K562 (cell line): ENCODE measurements around the gene RCOR1. TPM values are rescaled to one million over a fixed set of nuclear protein-coding genes. Genes with fewer than 3 reads are reported as not detected.
A peak's percentile ranks its signal among the peaks of the same experiment; 100 is the strongest.

Experiments used
- ATF3 ChIP-seq, 2 experiments: fragments of 450-650 bp in 1 of 2; sonication (generic) in 1 of 2; formaldehyde crosslinking in 1 of 2; IDR thresholded peaks in 1 of 2; conservative IDR thresholded peaks in 1 of 2; 2 replicates each; pipeline versions ENCODE4 v1.6.1 to v1.8.1; 2016 to 2023; ENCODE audit warnings: mild to moderate bottlenecking in 2 of 2, moderate library complexity in 2 of 2, inconsistent platforms in 1 of 2, missing genetic modification reagents in 1 of 2
- E4F1 ChIP-seq: fragments of 250-450 bp; sonication (Bioruptor Pico); IDR thresholded peaks from 2 replicates; pipeline ENCODE4 v1.5.0; 2021; ENCODE audit warnings: mild to moderate bottlenecking, borderline replicate concordance
- ELK1 ChIP-seq: sonication (generic); formaldehyde crosslinking; IDR thresholded peaks from 2 replicates; pipeline ENCODE4 v1.8.1; 2022; ENCODE audit warnings: missing genetic modification reagents
- MAFF ChIP-seq: IDR thresholded peaks from 2 replicates; pipeline ENCODE4 v1.6.1; 2012; ENCODE audit warnings: low read length, improper control_type of control experiment
- NCOA6 ChIP-seq: fragments of 450-650 bp; IDR thresholded peaks from 2 replicates; pipeline ENCODE4 v1.6.1; 2017; ENCODE audit warnings: mild to moderate bottlenecking
- PHF8 ChIP-seq: fragments of 200-600 bp; sonication (generic); IDR thresholded peaks from 2 replicates; pipeline ENCODE4 v1.6.1; 2012; ENCODE audit warnings: mixed run types, mild to moderate bottlenecking, inconsistent platforms, low read length, moderate library complexity, borderline replicate concordance
- PPARD ChIP-seq: fragments of 250-450 bp; sonication (Bioruptor Pico); IDR thresholded peaks from 2 replicates; pipeline ENCODE4 v1.8.0; 2022; ENCODE audit warnings: inconsistent platforms, mild to moderate bottlenecking, moderate library complexity
- RBM22 ChIP-seq: fragments of 200-400 bp; formaldehyde crosslinking; IDR thresholded peaks from 2 replicates; pipeline ENCODE4 v1.6.1; 2018; ENCODE audit warnings: low read length, low read depth; ENCODE audit not compliant: poor library complexity, severe bottlenecking
- SMAD4 ChIP-seq: fragments of 250-450 bp; sonication (Bioruptor Pico); conservative IDR thresholded peaks from 2 replicates; pipeline ENCODE4 v1.8.0; 2021; ENCODE audit warnings: inconsistent platforms, mild to moderate bottlenecking, moderate library complexity
- SUPT5H ChIP-seq: fragments of 450-650 bp; IDR thresholded peaks from 2 replicates; pipeline ENCODE4 v1.6.1; 2016
- ZKSCAN1 ChIP-seq: fragments of 150-350 bp; IDR thresholded peaks from 2 replicates; pipeline ENCODE4 v1.6.1; 2016; ENCODE audit warnings: low read depth, low read length
- ZNF408 ChIP-seq: fragments of 250-450 bp; sonication (Bioruptor Pico); IDR thresholded peaks from 2 replicates; pipeline ENCODE4 v1.4.0; 2020; ENCODE audit warnings: low read depth, mild to moderate bottlenecking, moderate library complexity
- polyA plus RNA-seq, 8 experiments: library from polyadenylated mRNA; depleted of rRNA in 4 of 8; stranded (reverse) in 5 of 8; unstranded in 3 of 8; fragments of >200 nt; fragmentation: Nextera tagmentation in 2 of 8; fragmentation: Illumina TruSeq in 1 of 8; extraction: Ambion mirVana in 2 of 8; extraction: Trizol in 1 of 8; gene quantifications; 2 replicates each; pipeline versions ENCODE4 v1.2.1 to v1.2.3, GENCODE V29; 2011 to 2014; ENCODE audit warnings: inconsistent platforms in 1 of 8, missing spikeins in 1 of 8
- total RNA-seq, 7 experiments: library from RNA; depleted of rRNA in 6 of 7; stranded (reverse); fragments of >200 nt in 6 of 7; fragmentation: Illumina TruSeq in 2 of 7; extraction: Trizol in 2 of 7; gene quantifications; 2 replicates each; pipeline versions ENCODE4 v1.2.1 to v1.2.3, GENCODE V29; 2011 to 2021; ENCODE audit warnings: low replicate concordance in 1 of 7
- TF ChIP-seq, protein P1 (sequence below): sonication (generic); formaldehyde crosslinking; IDR thresholded peaks from 2 replicates; pipeline ENCODE4 v1.8.0; 2023; ENCODE audit warnings: missing genetic modification reagents, mild to moderate bottlenecking, borderline replicate concordance
- TF ChIP-seq, protein P2 (sequence below): sonication (generic); formaldehyde crosslinking; IDR thresholded peaks from 2 replicates; pipeline ENCODE4 v1.8.1; 2023; ENCODE audit warnings: mild to moderate bottlenecking, missing genetic modification reagents

The RCOR1 gene
- total and polyA plus RNA-seq, 9 of the 15 experiments (the other 6 are each of a cell fraction or from before 2014, with no cell fraction given), result 8.5 to 47.9 (median 20.9) TPM

DNA sequence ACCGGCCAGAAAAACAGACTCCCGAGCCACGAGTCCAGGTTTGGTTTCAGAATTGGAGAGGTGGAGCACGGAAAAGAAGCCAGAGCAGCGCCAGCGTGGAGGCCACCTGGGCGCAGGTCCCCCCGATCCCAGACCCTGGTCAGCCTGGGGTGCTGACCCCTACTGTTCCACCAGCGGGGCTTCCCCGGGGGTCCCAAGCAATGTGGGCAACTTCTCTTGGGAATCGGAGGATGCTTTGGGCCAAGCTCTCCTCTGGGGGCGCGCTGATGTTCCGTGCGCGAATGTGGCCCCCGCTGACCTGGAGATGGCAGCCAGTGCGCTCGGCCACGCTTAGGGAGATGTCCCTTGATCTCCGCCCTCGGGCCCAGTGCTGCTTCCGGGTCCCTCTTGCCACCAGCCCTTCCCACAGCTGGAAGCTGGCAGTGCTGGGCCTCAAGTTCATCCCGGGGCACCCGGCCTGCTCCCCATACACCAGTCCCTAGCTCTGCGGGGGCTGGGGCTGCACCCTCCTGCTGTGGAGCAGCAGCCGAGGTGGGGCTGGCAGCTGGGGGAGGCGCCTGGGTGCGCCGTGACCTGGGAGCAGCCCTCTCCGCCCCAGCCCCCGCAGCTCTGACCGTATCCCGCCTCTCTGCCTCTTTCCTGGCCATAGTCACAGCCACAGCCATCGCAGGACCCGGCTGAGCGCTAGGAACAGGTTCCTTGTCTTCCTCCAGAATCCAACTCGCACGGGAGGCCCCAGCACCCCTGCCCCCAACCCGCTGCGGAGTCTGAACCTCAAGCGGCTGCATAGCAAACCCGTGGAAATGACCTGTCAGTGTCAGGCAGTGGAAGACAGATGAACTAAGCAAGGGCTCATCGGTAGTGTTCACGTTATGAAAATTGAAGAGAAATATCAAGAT is 91.2 kb downstream of the RCOR1 start (continued):
- TF ChIP-seq PHF8, result no peak
- no peak for TF ChIP-seq ATF3 (IDR thresholded peaks at IDR 0.05)
- TF ChIP-seq ATF3 (CRISPR knock-in tag; conservative IDR thresholded peaks at IDR 0.05), result no peak
- no peak for TF ChIP-seq E4F1 (CRISPR knock-in tag)
- TF ChIP-seq SUPT5H, result no peak
- TF ChIP-seq NCOA6, result no peak
- TF ChIP-seq, protein P1, sequence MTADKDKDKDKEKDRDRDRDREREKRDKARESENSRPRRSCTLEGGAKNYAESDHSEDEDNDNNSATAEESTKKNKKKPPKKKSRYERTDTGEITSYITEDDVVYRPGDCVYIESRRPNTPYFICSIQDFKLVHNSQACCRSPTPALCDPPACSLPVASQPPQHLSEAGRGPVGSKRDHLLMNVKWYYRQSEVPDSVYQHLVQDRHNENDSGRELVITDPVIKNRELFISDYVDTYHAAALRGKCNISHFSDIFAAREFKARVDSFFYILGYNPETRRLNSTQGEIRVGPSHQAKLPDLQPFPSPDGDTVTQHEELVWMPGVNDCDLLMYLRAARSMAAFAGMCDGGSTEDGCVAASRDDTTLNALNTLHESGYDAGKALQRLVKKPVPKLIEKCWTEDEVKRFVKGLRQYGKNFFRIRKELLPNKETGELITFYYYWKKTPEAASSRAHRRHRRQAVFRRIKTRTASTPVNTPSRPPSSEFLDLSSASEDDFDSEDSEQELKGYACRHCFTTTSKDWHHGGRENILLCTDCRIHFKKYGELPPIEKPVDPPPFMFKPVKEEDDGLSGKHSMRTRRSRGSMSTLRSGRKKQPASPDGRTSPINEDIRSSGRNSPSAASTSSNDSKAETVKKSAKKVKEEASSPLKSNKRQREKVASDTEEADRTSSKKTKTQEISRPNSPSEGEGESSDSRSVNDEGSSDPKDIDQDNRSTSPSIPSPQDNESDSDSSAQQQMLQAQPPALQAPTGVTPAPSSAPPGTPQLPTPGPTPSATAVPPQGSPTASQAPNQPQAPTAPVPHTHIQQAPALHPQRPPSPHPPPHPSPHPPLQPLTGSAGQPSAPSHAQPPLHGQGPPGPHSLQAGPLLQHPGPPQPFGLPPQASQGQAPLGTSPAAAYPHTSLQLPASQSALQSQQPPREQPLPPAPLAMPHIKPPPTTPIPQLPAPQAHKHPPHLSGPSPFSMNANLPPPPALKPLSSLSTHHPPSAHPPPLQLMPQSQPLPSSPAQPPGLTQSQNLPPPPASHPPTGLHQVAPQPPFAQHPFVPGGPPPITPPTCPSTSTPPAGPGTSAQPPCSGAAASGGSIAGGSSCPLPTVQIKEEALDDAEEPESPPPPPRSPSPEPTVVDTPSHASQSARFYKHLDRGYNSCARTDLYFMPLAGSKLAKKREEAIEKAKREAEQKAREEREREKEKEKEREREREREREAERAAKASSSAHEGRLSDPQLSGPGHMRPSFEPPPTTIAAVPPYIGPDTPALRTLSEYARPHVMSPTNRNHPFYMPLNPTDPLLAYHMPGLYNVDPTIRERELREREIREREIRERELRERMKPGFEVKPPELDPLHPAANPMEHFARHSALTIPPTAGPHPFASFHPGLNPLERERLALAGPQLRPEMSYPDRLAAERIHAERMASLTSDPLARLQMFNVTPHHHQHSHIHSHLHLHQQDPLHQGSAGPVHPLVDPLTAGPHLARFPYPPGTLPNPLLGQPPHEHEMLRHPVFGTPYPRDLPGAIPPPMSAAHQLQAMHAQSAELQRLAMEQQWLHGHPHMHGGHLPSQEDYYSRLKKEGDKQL, result no peak
- TF ChIP-seq ZNF408, result no peak
- no peak for TF ChIP-seq SMAD4 (CRISPR knock-in tag)
- TF ChIP-seq ELK1 (CRISPR knock-in tag), result no peak
- no peak for TF ChIP-seq PPARD
- TF ChIP-seq, protein P2, sequence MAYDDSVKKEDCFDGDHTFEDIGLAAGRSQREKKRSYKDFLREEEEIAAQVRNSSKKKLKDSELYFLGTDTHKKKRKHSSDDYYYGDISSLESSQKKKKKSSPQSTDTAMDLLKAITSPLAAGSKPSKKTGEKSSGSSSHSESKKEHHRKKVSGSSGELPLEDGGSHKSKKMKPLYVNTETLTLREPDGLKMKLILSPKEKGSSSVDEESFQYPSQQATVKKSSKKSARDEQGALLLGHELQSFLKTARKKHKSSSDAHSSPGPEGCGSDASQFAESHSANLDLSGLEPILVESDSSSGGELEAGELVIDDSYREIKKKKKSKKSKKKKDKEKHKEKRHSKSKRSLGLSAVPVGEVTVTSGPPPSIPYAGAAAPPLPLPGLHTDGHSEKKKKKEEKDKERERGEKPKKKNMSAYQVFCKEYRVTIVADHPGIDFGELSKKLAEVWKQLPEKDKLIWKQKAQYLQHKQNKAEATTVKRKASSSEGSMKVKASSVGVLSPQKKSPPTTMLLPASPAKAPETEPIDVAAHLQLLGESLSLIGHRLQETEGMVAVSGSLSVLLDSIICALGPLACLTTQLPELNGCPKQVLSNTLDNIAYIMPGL (CRISPR knock-in tag), result no peak
- TF ChIP-seq MAFF, result no peak
- no peak for TF ChIP-seq ZKSCAN1
- TF ChIP-seq RBM22, result peak; percentile 63
